NCI-H1105 treated with DMSO at 0.1 percent for 48 hours (cell line): Measurements from ENCODE around the gene SLC66A1.
"Not testable (repeated sequence)": the region's sequence is repeated elsewhere in the genome, so short reads cannot be mapped to it uniquely, and the experiment has no call there.

Experiments
- DNase-seq: peaks from one replicate; lab custom pipeline; 2025; lab: John Stamatoyannopoulos, UW

SLC66A1 gene, protein sequence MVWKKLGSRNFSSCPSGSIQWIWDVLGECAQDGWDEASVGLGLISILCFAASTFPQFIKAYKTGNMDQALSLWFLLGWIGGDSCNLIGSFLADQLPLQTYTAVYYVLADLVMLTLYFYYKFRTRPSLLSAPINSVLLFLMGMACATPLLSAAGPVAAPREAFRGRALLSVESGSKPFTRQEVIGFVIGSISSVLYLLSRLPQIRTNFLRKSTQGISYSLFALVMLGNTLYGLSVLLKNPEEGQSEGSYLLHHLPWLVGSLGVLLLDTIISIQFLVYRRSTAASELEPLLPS

GRCh38 chr1:19311931-19312781, at the start of gene SLC66A1, which contains the start of gene AKR7A2:
TSS of gene SLC66A1 (plus strand) at chr1:19312326. CDS start at chr1:19317678, 5,352 bp downstream.
TSS of gene AKR7A2 (minus strand) at chr1:19312144. CDS start at chr1:19312124, 20 bp downstream.
- peak; percentile 90 for DNase-seq

DNA sequence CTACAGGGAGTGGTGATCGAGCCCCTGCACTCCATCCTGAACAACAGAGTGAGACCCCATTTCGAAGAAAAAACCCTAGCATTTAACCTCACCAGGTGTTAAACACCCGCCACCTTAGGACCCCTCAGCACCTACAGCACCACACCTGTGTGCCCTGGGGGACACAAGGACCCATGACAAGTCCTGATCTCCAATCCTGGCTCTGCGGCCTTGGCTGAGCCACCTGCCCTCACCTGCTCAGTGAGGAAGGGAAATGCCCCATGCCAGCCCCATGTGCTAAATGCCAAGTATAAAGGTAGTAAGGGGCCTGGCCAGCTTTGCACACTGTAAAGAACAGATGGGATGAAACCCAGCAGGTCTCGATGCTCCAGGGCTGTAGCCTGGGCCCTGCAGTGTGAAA, 49.4 kb upstream of the SLC66A1 start:
- DNase-seq = no peak

- no peak for DNase-seq
Observed at GRCh38 chr1:19268445-19268844, 43.7 kb upstream of the SLC66A1 start.

- DNase-seq = not testable (repeated sequence)
Observed at GRCh38 chr1:19269427-19270342, 42.4 kb upstream of the SLC66A1 start.

DNA sequence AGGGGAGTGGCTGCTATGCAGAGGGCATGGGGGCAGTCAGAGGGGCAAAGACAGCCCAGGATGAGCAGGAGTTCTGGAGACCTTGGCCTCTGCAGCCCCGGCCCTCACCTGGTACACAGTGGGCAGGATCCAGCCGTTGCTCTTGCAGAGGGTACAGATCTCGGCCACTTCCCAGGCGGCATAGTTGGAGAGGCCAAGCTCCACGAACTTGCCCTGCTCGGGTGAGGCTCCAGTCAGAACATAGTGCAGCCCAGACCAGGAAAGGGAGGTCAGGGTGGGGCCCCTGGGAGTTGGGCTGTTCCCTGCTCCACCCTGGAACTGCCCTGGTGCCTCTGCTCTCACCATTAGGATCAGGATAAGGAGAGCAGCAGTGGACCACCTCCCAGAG, 41.8 kb upstream of the SLC66A1 start:
- not testable (repeated sequence) for DNase-seq

DNA sequence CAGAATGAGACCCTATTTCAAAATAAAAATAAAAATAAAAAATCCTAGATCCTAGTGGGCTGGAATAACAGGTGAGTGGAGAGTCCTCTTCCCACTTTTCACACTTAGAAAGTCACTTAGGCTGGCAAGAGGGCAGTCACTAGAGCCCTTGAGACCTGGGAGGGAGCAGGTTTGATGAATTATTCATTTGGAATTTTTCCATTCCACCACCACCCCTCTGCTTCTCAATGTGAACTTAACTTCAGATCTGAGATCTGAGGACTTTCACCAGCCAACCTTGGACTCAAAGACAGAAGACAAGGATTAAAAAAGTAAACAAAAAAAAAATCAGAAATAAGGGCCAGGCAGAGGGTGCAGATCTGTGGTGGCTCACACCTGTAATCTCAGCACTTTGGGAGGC, 40.1 kb upstream of the SLC66A1 start:
- no peak for DNase-seq

DNA sequence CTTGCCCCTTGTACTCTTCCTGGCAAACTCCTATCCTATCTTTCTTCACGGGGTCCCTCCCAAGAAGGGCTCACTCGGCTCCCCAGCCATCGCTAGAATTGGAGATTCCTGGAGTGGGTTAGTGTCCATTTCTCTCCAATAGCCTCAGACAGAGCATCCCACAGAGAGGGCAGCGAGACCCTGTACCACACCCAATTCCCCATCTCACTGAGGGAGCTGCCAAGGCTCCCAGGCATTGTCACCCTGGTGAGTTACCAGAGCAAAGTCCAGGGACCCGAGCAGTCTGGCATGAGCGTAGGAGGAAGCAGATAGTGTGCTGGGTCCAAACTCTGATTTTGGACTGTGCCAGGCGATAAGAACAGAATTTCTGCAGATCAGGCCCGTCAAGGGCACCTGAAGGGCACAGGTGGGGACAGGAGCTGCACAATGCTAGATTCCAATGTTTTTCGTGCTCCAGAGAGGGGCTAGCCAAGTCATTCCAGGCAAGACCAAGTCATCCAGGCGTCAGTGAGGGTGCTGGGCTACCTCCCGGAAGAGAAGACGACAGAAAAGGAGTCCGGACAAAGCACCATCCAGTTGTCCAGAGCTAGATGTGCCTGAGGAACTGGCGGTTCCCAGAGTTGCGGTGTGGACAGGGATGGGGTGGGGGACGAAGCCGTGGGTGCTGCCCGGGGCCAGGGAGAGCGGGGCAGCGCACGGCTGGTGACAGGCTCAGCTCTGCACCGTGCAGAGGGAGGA, 38.9 kb upstream of the SLC66A1 start:
- DNase-seq = no peak

DNA sequence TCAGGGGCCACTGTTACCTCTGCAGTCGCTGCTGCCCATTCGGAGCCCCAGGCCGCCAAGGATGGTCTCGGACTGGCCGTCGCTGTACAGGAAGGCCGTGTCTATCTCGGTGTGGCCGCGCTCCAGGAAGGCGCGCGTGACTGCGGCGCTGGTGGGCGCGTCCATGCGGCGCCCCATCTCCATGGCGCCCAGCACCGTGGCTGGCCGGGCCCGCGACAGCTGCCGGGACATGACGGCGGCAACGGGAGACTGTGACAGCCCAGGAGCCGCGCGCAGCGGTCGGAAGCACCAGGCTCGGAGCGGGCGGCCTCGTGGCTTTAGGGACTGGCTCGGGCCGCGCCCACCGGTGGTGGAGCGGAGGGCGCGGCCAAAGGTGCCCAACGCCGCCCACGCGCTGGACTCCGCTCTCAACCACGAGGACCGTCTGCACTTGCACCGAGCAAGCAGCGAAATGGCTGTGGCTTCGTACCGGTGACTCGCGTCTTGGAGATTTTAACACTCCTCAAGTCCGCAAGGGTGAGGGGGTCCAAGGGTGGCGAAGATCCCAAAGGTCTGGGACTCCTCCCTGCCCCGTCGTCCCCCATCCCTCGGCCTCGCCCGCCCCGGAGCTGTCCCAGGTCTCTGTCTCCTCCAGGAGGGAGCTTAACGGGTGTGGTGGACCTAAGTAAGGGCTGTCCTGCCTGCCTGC, 38.1 kb upstream of the SLC66A1 start:
- not testable (repeated sequence) for DNase-seq

DNA sequence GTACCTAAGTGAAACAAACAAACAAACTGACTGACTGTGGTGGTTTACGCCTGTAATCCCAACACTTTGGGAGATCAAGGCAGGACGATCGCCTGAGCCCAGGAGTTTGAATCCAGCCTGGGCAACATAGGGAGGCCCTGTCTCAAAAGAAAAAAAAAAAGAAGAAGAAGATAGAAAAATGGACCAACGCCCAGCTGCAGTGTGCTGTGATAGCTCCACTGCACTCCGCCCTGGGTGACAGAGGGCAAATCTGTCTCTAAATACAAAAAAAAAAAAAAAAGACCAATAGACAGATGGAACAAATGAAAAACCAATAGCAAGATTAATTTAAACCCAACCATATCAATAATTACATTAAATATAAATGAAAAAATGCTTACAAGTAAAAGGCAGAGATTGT, 37.5 kb upstream of the SLC66A1 start:
- DNase-seq = no peak

DNA sequence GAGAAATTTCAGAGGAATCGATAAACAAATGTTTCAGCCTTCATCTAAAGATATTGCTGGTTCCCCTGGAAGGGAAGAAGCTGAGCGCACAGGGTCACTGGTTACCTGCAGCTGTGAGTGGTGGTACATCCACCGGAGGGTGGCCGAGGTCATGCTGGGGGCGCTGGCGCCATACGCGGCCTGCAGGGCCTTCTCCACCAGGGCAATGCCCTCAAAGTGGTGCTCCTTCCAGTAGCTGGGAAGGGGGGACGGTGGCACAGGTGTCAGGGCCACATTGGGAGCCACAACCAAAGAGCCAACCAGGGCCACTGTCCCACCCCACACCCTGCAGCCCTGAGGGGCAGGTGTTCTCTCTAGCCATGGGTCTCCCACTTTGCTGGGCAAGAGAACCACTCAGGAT, 28.2 kb upstream of the SLC66A1 start:
- DNase-seq = no peak

DNA sequence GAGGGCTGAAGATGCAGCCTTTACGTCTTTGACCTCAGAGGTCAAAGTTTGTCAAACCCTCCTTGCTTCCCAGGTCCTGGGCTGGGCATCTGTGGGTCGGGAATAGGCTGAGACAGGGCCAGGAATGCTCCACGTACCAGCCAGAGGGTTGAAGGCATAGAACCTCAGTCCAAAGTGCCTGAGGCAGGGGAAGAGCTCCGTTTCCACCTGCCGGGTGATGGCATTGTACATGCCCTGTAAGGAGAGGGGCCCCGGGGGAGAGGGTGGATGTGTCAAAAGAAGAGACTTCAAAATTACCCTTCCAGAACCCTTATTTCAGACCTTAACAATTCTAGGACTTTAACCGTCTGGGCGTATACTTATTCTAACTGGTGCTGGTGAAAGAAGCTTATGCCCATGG, 27.2 kb upstream of the SLC66A1 start:
- no peak for DNase-seq

- not testable (repeated sequence) for DNase-seq
Observed at GRCh38 chr1:19285366-19285765, 26.8 kb upstream of the SLC66A1 start.

DNA sequence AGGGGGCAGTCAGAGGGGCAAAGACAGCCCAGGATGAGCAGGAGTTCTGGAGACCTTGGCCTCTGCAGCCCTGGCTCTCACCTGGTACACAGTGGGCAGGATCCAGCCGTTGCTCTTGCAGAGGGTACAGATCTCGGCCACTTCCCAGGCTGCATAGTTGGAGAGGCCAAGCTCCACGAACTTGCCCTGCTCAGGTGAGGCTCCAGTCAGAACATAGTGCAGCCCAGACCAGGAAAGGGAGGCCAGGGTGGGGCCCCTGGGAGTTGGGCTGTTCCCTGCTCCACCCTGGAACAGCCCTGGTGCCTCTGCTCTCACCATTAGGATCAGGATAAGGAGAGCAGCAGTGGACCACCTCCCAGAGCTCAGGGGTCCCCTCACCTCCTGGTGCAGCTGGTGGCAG, 26.3 kb upstream of the SLC66A1 start:
- not testable (repeated sequence) for DNase-seq

DNA sequence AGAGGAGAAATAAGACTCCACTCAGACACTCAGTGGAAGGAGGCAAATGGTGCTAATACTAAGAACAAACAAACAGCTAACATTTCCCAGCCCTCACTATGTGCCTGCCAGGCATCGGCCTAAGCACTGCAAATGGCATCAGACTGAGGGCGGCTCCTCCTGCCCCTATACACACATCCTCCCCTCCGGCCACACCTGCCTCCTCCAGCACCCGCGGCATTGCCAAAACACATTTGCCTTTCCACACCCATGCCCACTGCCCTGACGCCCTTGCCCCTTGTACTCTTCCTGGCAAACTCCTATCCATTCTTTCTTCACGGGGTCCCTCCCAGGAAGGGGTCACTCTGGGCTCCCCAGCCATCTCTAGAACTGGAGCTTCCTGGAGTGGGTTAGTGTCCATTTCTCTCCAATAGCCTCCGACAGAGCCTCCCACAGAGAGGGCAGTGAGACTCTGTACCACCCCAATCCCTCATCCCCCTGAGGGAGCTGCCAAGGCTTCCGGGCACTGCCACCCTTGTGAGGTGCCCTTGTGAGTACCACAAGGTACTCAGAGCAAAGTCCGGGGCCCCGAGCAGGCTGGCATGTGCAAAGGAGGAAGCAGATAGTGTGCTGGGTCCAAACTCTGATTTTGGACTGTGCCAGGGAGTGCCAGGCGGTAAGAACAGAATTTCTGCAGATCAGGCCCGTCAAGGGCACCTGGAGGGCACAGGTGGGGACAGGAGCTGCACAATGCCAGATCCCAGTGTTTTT, 24.5 kb upstream of the SLC66A1 start:
- no peak for DNase-seq

DNA sequence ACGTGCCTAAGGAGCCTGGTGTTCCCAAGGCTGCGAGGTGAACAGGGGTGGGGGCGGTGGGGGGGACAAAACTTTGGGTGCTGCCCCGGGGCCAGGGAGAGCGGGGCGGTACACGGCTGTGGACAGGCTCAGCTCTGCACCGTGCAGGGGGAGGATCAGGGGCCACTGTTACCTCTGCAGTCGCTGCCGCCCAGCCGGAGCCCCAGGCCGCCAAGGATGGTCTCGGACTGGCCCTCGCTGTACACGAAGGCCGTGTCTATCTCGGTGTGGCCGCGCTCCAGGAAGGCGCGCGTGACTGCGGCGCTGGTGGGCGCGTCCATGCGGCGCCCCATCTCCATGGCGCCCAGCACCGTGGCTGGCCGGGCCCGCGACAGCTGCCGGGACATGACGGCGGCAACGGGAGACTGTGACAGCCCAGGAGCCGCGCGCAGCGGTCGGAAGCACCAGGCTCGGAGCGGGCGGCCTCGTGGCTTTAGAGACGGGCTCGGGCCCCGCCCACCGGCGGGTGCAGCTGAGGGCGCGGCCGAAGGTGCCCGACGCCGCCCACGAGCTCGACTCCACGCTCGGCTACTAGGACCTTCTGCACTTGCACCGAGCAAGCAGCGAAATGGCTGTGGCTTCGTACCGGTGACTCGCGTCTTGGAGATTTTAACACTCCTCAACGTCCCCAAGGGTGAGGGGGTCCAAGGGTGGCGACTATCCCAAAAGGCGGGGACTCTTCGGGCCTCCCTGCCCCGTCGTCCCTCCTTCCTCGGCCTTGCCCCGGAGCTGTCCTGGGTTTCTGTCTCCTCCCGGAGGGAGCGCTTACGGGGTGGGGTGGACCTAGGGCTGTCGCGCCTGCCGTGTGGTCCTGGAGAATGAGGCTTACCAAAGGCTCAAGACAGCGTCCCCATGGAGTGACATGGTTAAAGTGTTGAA, 23.5 kb upstream of the SLC66A1 start, which contains the start of gene AKR7A3:
Gene AKR7A3, minus strand, starts transcription at position 447 of the 918 bp plus-strand sequence. Its CDS starts 61 bp downstream, at position 386.
- DNase-seq = not testable (repeated sequence)

DNA sequence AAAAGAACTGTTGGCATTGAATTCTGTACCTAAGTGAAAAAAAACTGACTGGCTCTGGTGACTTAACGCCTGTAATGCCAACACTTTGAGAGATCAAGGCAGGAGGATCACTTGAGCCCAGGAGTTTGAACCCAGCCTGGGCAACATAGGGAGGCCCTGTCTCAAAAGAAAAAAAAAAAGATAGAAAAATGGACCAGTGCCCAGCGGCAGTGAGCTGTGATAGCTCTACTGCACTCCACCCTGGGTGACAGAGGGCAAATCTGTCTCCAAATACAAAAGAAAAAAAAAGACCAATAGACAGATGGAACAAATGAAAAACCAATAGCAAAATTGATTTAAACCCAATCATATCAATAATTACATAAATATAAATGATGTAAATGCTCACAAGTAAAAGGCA, 22.9 kb upstream of the SLC66A1 start:
- DNase-seq = no peak

- DNase-seq = no peak
Observed at GRCh38 chr1:19294638-19295037, 17.5 kb upstream of the SLC66A1 start.

DNA sequence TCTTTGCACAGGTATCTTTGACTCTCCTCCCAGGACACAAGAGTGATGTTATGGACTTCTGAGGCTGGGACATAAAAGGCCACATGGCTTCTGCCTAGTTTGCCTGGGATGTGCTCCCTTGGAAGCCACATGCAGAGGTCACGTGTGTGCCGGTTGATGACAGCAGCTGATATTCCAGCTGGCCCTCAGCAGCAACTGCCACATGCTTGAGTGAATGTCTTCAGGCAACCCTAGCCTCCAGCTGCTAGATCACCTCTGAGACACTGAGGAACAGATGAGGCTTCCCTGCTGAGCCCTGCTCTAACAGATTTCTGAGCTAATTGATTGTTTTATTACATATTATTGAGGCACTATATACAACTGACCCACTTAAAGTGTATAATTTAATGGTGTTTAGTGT, 11.9 kb upstream of the SLC66A1 start:
- no peak for DNase-seq

GRCh38 chr1:19304081-19304480, 8.0 kb upstream of the SLC66A1 start:
- DNase-seq = not testable (repeated sequence)
